Inferior parietal cortex (tissue), 1 donor: ENCODE measurements around the gene TLX2.
"Not testable (repeated sequence)": the region's sequence is repeated elsewhere in the genome, so short reads cannot be mapped to it uniquely, and the experiment has no call there.

Experiments
- DNase-seq: peaks from one replicate; pipeline ENCODE4 v3.0.0-alpha.2; 2016; ENCODE audit errors: extremely low spot score

The TLX2 gene

DNA sequence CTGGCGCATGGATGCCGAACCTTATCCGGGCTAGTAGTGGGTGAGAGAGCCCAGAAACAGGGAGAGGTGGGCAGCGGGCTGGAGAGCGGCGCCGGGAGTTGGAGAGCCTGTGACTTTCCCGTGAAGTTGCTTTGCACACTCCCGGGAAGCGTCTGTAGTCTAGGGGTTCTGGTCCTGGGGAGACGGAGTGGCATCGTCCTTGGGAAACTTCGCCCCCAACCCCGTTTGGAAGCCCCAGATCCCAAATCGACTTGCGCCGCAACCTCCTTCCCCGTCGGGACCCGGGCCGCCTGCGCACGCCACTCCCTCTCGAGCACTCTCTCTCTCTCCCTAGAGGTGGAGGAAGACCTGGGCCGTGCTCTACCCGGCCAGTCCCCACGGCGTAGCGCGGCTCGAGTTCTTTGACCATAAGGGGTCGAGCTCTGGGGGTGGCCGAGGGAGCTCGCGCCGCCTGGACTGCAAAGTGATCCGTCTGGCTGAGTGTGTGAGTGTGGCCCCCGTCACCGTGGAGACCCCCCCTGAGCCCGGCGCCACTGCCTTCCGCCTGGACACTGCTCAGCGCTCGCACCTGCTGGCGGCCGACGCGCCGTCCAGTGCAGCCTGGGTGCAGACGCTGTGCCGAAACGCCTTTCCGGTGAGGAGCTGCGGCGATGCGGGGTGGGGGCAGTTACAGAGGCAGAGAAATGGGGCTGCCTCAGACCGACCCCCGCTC, 40.7 kb downstream of the TLX2 start:
- DNase-seq = no peak

DNA sequence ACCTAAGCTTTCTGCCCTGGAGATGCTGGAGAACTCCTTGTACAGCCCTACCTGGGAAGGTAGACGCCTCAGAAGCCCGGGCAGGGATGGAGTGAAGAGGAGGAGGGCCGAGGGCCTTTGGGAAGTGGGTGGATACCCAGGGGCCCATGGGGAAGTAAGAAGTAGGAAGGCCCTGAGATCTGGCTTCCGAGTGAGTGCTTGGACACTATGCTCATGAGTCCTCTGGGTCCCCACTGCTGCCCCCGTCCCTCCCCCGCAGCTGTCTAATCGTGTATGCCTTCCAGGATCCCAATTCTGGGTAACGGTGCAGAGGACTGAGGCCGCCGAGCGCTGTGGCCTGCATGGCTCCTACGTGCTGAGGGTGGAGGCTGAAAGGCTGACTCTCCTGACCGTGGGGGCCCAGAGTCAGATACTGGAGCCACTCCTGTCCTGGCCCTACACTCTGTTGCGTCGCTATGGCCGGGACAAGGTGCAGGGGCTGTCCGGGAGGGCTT, 41.4 kb downstream of the TLX2 start:
- no peak for DNase-seq

DNA sequence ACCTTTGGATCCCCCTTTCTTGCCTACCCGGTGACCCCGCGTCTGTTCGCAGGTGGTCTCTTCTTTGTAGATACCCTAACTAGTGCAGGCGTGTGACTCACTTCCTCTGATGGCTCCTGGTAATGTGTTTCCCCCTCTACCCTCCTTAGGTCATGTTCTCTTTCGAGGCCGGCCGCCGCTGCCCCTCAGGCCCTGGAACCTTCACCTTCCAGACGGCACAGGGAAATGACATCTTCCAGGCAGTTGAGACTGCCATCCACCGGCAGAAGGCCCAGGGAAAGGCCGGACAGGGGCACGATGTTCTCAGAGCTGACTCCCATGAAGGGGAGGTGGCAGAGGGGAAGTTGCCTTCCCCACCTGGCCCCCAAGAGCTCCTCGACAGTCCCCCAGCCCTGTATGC, 41.9 kb downstream of the TLX2 start:
- no peak for DNase-seq

DNA sequence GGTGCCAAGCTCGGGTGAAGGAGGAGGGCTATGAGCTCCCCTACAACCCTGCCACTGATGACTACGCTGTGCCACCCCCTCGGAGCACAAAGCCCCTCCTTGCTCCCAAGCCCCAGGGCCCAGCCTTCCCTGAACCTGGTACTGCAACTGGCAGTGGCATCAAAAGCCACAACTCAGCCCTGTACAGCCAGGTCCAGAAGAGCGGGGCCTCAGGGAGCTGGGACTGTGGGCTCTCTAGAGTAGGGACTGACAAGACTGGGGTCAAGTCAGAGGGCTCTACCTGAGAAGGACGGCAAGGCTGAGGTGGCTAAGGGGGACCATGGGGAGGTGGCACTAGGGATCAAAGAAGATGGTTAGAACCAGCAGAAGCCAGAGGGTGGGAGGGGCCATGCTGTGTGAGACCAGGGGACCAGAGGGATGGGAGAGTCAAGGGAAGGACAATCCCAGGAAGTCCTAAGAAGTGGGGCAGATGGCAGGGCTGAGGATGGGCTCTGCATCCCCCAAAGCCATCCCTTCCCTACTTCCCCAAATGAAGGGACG, 42.7 kb downstream of the TLX2 start:
- DNase-seq = no peak

DNA sequence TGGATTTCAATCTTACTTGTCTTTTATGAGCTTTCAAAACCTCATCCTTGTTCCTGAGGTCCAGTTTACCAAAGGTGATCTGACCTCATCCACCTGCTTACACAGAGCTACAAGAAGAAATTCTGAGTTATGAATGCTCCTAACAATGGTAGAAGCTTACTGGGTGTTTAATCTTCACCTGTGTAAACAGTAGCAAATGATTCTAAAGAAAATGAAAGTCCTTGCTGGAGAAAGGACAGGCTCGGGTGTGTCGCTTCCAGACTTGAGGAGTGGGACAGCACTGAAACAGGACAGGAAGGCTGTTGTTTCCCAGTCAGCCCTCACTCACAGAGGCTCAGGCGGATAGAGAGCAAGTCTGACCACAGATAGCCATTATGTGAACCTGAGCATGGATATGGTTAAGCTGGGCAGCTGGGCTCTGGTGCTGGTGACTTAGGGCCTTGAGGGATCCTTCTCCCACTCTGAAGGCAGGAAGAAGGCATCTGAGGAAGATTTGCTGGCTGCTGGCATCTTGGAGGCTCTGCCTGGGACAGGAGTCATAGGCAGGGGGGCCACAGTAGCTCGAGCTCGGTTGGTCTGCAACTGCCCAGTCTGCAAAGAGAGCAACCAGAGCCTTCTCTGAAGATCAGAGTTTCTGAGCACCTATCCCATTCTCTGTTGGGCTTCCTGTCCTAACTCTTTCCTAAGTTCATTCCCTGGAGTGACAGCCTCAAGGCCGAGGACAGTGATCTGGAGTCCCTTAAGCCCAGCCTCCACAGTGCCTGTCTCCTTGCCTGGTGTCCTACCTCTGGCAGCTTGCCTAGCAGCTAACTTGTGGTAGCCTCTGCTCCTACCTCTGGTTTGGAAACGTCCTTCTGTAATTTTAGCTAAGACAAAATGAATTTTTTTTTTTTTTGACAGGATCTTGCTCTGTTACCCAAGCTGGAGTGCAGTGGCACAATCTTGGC, 44.3 kb downstream of the TLX2 start:
- DNase-seq = no peak

DNA sequence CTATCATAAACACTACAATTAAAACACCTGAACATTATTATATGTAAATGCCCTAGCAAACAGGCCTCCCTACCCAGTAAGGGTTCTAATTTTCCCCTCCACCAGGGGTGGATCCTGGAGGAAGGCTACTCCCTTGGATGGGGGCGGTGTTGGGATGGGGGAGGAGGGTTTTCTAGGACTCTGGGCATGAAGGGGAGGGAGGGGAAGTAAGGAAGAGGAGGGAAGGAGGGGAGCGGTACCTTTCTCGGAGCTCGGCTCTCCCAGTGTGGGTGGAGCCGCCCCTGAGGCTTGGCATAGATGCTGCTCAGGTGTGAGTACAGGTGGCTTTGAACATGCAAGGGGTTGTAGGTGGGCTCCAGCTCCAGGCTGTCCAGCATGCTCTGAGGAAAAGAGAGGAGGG, 45.7 kb downstream of the TLX2 start:
- no peak for DNase-seq

DNA sequence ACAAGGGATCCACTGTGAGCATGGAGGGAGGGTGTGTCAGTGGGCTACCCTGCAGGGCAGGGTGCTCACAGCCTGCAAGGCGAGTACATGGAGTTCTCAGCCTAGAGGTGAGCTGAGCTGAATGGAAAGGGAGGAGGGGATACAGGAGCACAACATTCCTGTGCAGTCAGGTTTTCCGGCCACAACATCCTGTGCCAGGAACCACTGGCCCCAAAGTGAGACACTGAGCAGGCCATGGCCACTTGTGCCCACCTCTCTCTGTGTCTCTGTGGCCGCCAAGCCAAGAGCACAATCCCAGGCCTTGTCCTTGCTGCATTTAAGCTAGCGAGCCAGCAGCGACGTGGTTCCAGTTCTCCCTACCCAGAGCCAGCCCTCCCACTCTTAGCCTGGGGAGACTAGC, 46.3 kb downstream of the TLX2 start:
- DNase-seq = no peak

DNA sequence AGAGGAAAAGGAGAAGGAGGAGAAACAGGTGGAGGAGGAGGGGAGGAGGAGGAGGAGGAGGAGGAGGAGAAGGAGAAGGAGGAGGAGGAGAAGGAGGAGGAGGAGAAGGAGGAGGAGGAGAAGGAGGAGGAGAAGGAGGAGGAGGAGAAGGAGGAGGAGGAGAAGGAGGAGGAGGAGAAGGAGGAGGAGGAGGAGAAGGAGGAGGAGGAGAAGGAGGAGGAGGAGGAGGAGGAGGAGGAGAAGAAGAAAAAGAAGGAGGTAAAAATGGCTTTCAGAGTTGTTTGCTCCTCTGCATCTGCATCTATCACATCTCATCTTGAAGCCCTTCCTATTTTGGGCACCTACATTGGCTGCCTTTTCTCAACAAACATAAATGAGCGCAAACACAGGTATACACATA, 46.8 kb downstream of the TLX2 start:
- not testable (repeated sequence) for DNase-seq

DNA sequence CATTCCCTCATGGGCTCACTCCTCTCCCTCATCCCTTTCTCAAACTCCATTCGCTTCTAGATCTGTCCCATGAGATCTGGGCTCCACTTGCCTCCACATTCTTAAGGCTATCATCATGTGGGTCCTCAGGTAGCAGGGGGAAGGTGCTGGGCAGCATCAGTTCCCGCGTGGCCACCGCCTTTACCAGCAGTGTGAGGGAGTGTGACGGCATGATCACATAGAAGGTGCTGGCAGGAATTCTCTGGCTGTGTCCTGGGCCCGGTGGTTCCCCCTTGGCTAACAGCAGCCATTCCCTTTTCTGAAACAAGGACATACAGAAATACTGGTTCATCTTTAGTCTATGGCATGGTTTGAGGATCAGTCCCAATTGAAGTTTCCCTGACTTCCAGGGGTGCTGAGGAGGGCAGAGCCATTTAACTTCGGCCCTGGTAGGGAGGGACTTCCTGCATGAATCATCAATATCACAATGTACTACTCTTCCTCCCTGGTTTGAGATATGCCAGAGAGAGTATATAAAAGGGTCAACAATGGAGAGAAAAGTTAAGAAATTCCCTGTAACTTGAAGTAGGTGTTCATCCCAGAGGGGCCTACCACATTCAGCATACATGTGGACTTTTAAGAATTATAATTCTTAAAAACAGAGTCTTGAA, 48.0 kb downstream of the TLX2 start:
- no peak for DNase-seq

DNA sequence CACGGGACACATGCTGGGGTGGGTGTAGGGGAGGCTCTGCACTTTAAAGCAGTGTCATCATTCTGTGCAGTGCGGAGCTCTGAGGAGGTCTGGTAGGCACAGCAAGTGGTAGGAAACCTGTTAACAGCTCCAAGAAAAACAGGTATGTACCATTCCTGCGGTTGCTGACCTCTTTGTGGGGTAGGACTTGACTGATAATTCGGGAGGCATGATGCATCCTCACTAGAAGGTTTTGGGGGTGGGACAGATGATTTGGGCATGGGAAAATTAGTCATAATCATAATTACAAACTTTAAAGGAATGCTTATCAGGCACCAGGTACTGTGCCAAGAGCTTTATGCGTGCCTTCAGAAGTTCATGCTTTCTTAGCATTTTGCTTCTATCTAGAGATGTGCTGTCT, 50.0 kb downstream of the TLX2 start:
- DNase-seq = no peak

DNA sequence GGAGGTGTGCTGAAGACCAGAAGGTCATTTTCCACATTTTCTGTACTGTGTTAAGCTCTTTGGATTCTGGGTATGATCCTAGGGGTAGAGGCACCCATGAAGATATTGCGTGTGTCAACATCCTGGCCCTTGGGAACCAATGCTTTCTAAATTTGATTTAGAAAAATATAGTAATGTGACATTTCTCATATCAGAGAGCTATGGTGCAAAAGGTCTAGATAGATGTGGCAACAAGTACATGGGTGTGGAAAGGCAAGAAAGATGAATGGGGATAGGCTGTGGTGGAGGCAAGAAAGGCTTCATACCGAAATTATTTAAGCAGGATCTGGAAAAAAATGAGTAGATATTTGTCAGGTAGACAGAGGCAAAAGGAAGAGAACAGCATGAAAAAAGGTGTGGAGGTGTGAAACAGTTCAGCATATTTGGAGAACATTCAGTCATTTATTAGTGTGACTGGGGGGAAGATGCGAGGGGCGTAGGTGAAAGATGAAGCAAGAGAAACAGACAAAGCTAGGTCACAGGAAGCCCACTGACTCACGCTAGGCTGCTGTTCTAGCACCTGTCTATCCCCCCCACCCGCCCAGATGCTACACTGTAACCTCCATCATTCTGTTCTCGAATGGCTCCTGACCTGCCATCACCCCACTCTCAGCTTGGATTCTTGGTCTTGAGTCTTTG, 52.0 kb downstream of the TLX2 start:
- DNase-seq = no peak

DNA sequence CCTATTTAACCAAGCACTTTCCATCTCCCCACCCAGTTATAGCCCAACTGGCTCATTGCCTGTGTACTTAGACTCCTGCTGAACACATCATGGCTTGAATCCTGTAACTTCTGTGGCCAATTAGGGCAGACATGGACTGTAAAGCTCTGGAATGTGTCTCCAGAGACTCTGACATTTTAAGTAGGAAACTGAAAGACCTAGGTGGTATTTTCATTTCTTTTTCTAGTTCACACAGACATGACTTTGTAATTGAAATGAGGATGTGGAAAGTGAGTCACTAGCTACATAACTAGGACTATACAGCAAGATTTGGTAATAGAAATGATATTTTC, 52.5 kb downstream of the TLX2 start:
- no peak for DNase-seq
